HPDE6-E6E7 (cell line): ENCODE results near the gene STRADB.
"Not testable (repeated sequence)": the region's sequence is repeated elsewhere in the genome, so short reads cannot be mapped to it uniquely, and the experiment has no call there.

ENCODE experiments used
- DNase-seq: peaks from one replicate; pipeline ENCODE4 v3.0.0; 2011; ENCODE audit warnings: missing footprints; ENCODE audit errors: extremely low spot score

The STRADB gene

DNA sequence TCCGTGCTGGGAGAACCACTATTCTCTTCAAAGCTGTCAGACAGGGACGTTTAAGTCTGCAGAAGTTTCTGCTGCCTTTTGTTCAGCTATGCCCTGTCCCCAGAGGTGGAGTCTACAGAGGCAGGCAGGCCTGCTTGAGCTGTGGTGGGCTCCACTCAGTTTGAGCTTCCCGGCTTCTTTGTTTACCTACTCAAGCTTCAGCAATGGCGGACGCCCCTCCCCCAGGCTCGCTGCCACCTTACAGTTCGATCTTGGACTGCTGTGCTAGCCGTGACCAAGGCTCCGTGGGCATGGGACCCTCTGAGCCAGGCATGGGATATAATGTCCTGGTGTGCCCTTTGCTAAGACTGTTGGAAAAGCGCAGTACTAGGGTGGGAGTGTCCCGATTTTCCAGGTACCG is 21.2 kb upstream of the STRADB start:
- DNase-seq = not testable (repeated sequence)

DNA sequence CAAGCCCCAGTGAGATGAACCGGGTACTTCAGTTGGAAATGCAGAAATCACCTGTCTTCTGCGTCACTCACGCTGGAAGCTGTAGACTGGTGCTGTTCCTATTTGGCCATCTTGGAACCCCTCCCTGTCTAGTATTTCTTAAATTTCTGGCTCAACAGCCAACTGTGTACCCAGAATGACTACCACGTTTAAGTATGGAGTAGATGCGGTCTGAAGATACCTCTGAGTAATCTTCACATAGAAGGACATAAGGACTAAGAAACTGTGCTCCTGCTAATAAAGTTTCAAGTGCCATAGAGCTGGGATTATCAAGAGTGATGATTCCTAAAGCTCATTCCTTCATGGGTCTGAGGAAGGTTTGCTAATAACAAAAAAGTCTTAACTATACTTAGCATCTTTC is 20.7 kb upstream of the STRADB start:
- DNase-seq = no peak

DNA sequence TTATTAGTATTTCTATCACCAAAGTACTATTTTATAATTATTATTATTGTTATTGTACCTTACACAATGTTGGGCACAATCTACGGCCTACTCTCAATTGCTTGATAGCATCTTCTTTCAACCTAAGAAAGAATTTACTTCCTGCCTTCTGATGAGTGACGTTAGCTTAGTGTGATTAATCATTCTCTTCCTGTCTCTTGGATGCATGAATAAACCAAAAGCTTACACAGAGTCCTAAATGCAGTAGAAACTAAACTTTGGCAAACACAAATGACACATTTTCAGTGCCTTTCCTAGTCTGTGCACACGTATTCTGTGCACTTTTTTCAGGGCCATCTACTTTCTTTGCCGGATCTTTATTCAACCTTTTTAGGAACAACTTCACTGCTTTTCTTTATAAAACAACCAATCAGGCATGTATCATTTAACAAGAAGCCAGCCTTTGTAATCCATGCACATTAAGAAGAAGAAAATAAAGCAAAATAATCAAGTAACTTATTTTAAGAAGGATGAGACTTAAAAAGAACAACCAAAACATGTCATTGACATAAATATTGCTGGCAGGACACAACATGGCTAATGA is 19.4 kb upstream of the STRADB start:
- no peak for DNase-seq

DNA sequence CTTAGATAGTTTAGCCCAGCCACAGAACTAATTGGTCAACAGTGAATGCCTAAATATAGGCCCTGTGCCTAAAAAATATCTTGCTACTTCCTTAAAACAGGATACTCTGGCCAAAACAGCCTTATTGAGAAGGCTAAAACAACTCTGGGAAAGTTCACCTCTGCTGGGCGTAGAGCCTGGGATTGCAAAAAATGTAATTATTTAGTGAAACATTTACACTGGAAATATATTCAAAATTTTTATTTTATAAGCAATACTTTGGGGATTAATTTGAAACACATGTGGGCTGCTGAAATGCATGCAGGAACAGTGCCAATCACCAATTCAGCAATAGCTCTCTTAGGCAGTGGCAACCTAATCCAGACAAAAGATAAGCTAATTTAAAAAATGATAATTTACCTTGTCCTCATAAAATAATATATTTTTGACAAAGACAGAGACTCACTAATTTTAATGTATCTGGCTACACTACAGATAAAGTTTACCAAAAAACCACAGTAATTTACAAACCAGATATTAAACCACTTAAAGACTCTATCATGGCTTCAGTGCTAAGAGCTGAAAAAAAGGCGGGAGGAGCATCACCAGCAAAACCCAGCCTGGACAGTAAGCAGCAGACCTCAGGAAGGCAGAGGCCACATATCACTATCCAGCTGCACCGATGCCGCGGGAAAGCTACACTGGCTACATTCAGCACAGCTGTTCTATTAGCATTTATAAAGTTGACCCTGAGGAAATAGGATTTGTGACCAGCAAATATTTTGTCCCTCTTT is 18.7 kb upstream of the STRADB start:
- no peak for DNase-seq

- no peak for DNase-seq
These were observed 18.0 kb upstream of the STRADB start for GRCh38 chr2:201433394-201433995.

GRCh38 chr2:201436141-201436540 is 15.4 kb upstream of the STRADB start:
- DNase-seq = no peak

DNA sequence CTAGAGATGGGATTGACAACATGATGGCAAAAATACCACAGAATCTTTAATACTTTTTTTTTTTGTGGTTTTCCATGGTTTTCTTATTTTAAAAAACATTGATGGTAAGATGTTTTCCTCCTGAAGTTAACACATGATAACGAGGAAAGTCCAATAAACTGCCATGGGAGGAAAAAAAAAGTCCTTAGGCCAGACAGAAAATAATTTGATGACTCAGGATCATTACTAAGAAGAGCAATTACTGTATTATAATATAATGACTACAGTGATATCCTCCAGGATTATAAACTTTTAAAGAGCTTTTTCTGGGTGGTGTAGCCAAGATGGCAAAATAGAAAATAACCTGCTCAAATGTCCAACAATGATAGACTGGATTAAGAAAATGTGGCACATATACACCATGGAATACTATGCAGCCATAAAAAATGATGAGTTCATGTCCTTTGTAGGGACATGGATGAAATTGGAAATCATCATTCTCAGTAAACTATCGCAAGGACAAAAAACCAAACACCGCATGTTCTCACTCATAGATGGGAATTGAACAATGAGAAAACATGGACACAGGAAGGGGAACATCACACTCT is 12.1 kb upstream of the STRADB start:
- not testable (repeated sequence) for DNase-seq

- DNase-seq = peak; percentile 60
These were observed 11.4 kb upstream of the STRADB start for GRCh38 chr2:201440182-201440581.

DNA sequence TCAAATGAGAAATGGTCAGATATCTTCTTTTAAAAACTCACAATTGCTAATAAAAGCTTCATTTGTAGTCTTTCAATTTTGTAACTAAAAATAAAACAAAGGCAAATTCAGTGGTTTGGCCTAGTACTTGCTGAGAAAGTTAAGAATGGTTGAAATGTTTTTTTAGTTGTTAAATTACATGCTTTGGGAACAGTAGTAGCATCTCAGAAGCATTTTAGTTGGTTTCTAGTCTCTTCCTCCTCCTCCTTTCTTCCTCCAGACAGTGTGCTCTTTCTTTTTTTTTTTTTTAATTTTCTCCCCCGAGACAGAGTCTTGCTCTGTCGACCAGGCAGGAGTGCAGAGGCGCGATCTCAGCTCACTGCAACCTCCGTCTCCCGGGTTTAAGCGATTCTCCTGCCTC is 10.1 kb upstream of the STRADB start:
- DNase-seq = no peak

DNA sequence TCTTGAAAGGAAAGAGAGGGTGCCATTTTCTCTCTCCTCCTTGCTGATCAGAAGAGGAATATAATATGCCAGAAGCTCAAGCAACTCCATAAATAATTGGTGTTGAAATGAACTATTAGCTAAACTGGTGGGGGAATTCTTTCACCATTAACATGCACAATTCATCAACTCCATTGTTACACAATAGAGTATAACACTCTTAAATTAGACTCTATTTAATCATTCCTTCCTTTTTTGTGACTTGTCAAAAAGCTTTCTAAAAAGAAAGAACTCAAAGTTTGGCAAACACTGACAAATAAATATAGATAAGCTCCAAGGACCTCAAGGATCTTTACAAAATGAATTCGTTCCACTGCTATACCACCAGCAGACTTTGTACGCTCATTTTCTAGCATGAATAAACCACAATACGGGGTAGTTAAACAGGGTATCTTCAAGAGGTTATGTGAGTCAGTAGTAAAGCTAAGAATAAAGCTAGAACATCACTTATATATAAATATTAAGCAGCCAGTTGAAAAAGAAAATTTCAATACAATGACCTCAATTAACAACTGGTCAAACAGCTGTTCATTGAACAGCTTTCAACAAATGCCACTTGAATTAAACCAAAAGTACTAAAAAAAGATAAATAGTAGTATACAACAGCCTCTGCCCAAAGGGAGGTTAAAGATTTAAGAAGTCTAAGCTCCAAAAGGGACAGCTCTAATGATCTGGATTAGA is 6.6 kb upstream of the STRADB start:
- DNase-seq = no peak

GRCh38 chr2:201447086-201447485 is 4.5 kb upstream of the STRADB start:
- no peak for DNase-seq

DNA sequence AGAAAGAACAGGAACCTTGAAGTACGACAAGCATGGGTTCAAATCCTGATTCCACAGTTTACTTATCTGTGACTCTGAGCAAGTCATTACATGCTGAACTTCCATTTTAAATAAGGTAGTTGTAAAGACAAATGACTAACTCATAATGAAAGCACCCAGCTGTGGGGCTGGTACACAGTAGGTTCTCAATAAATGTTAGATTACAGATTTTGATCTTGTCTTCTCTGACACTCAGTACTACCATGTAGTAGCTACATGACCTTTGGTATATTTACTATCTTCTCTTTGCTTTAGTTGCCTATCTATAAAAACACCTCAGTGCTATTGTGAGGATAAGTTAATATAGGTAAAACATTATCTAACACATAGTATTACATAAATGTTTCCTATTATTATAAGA is 3.5 kb upstream of the STRADB start:
- DNase-seq = no peak

GRCh38 chr2:201448701-201449100 is 2.8 kb upstream of the STRADB start:
- DNase-seq = no peak

DNA sequence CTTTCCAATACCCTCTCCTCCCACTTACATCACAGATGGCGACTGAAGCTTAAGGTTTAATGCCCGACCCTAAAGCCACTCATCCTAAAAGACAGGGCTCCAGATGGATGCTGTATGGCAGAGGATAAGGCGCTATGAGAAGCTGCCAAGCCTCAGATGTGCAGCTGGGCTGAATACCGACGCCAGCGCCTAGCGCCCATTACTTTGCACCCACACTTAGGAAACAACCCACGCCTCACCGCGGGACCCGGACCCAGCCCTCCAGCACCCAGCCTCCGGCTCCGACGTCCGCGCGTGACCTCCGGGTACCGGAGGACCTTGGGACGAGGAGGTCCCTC is 617 bp upstream of the STRADB start:
- peak; percentile 23 for DNase-seq

GRCh38 chr2:201452058-201452921 is 750 bp downstream of the STRADB start:
- DNase-seq = no peak

- DNase-seq = no peak
These were observed 1.5 kb downstream of the STRADB start for GRCh38 chr2:201452922-201453643.

DNA sequence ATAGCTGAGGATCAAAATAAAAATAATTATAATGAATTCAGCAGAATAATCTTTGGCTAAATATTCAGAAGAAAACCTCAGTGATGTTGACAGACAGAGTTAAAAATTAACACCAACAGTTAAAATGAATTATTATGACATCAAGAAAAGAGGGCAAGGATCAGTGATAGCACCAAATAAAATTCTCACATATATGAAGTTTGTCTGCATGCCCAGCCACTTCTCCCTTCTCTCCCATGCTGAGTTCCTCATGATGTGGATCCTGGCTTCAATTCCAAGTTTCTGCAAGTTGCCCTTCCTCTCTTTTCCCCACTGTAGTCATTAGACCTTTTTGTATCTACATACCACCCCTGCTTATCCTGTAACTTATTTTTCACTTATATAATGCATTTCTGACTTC is 6.8 kb downstream of the STRADB start:
- no peak for DNase-seq

GRCh38 chr2:201460532-201460931 is 9.0 kb downstream of the STRADB start:
- no peak for DNase-seq

DNA sequence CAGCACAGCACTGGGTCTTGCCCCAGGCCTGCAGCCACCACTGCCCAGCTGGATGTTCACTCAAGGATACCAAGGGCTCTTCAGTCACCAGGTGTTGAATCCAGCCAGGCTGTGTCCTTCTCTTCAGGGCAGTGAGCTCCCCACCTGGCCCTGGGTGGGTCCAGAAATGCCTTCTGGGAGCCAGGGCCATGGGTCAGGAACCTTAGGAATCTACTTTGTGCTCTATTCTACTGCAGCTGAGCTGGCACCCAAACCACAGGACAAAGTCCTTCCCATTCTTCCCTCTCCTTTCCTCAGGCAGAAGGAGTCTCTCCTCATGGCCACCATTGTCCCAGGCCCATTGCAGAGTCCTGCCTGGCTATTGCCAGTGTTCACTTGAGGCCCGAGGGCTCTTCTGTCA is 13.0 kb downstream of the STRADB start:
- DNase-seq = no peak

DNA sequence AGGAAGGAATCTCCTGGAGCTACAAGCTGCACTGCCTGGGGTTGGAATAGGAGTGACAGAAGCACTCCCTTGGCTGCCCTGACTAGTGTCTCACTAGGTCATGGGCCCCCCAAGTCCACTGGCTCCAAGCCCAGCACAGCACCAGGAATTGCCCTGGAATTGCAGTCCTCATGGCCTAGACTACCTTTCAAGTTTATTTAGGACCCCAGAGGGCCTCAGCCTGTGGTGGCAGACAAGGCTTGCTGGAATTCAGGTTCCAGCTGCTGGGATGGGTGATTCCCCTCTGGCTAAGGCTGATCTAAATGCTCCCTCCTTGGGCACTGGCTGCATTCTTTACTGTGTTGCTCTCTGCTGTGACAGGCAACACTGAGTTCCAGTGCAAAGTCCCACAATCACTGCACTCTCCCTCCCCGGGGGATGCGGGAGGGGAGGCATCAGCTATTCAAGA is 14.0 kb downstream of the STRADB start:
- DNase-seq = no peak
